Calu3 (cell line): ENCODE data around the gene PMPCA. TPM values are rescaled to one million over a fixed set of nuclear protein-coding genes. Genes with fewer than 3 reads are reported as not detected.
"Not testable (repeated sequence)": the region's sequence is repeated elsewhere in the genome, so short reads cannot be mapped to it uniquely, and the experiment has no call there.

Experiments used
- BruUV-seq: library from RNA; stranded (reverse); fragments of 400-500 nt; replicated peaks from 2 replicates; lab custom pipeline; 2021; lab: Mats Ljungman, UMichigan
- CTCF ChIA-PET: fragments of 300-600 bp; sonication (Branson Sonifier 250); formaldehyde crosslinking; loops from one replicate; lab custom pipeline; 2022; ENCODE audit warnings: antibody characterized with exemption; lab: Charles Lee
- DNase-seq: peaks from one replicate; pipeline ENCODE4 v3.0.0; 2022
- H3K27ac Mint-ChIP-seq: one replicate; pipeline ENCODE4 v1.8.0; 2022; ENCODE audit warnings: mixed read lengths; ENCODE audit not compliant: unreplicated experiment
- H3K27me3 Mint-ChIP-seq: one replicate; pipeline ENCODE4 v1.8.0; 2022; ENCODE audit warnings: mixed read lengths; ENCODE audit not compliant: unreplicated experiment
- H3K36me3 Mint-ChIP-seq: one replicate; pipeline ENCODE4 v1.8.0; 2022; ENCODE audit warnings: mild to moderate bottlenecking, moderate library complexity, mixed read lengths; ENCODE audit not compliant: insufficient read depth, unreplicated experiment
- H3K4me1 Mint-ChIP-seq: one replicate; pipeline ENCODE4 v1.8.0; 2022; ENCODE audit warnings: mild to moderate bottlenecking, low read depth, mixed read lengths; ENCODE audit not compliant: unreplicated experiment
- H3K4me3 Mint-ChIP-seq: one replicate; pipeline ENCODE4 v1.8.0; 2022; ENCODE audit warnings: mild to moderate bottlenecking, low read depth, moderate library complexity, mixed read lengths; ENCODE audit not compliant: unreplicated experiment
- H3K9me3 Mint-ChIP-seq: one replicate; pipeline ENCODE4 v1.8.0; 2022; ENCODE audit warnings: low read depth, mixed read lengths; ENCODE audit not compliant: unreplicated experiment
- CTCF ChIP-seq: fragments of 200-600 bp; IDR thresholded peaks from one replicate; pipeline ENCODE4 v1.8.0; 2022; ENCODE audit warnings: antibody characterized with exemption; ENCODE audit not compliant: unreplicated experiment
- intact Hi-C: fragments of 100-400 bp; cut with micrococcal nuclease; formaldehyde crosslinking; loops from one replicate; pipeline ENCODE4 v1.10.0; 2022; ENCODE audit not compliant: unreplicated experiment
- total RNA-seq: library from RNA; stranded (reverse); gene quantifications from 2 replicates; pipeline ENCODE4 v1.2.3, GENCODE V29; 2022

The PMPCA gene
- total RNA-seq, 1 experiment from 2014 or later: 44.0 TPM

- H3K36me3 Mint-ChIP-seq: peaks cover 33% of the 10 kb centered on the region
- DNase-seq: no peak
- H3K4me3 Mint-ChIP-seq: no peak overlapping the region
- H3K9me3 Mint-ChIP-seq: no peaks in the 10 kb centered on the region
- intact Hi-C loops: no loop called here
- no peaks in the 10 kb centered on the region for H3K4me1 Mint-ChIP-seq
- H3K27me3 Mint-ChIP-seq: no peaks in the 10 kb centered on the region
- BruUV-seq: no TSS peak
- H3K27ac Mint-ChIP-seq: no peak overlapping the region
- TF ChIP-seq CTCF: no peak
- CTCF ChIA-PET: no interaction called here
Measured at GRCh38 chr9:136421791-136422190, 11.3 kb downstream of the PMPCA start.

GRCh38 chr9:136422876-136423275 is 12.4 kb downstream of the PMPCA start:
- no TSS peak for BruUV-seq
- no peaks in the 10 kb centered on the region for H3K27me3 Mint-ChIP-seq
- intact Hi-C loops: no loop called here
- TF ChIP-seq CTCF: no peak
- no peak overlapping the region for H3K27ac Mint-ChIP-seq
- CTCF ChIA-PET: no interaction called here
- H3K4me3 Mint-ChIP-seq: no peak overlapping the region
- H3K36me3 Mint-ChIP-seq: peaks cover 37% of the 10 kb centered on the region
- no peaks in the 10 kb centered on the region for H3K4me1 Mint-ChIP-seq
- H3K9me3 Mint-ChIP-seq: no peaks in the 10 kb centered on the region
- no peak for DNase-seq

GRCh38 chr9:136423432-136424146 is 13.1 kb downstream of the PMPCA start:
- BruUV-seq: TSS peak; percentile 39
- CTCF ChIA-PET: no interaction called here

GRCh38 chr9:136424750-136425362 is 14.4 kb downstream of the PMPCA start:
- TF ChIP-seq CTCF: no peak
- CTCF ChIA-PET: no interaction called here
- no TSS peak for BruUV-seq

More at GRCh38 chr9:136423432-136424146, 13.1 kb downstream of the PMPCA start:
- Mint-ChIP-seq H3K27ac (no peak overlapping the region), H3K9me3 (no peaks in the 10 kb centered on the region), H3K4me3 (no peak overlapping the region), H3K4me1 (no peaks in the 10 kb centered on the region), H3K27me3 (no peaks in the 10 kb centered on the region), H3K36me3 (peaks cover 36% of the 10 kb centered on the region)
- no peak for TF ChIP-seq CTCF
- no peak for DNase-seq
- intact Hi-C loops: no loop called here

GRCh38 chr9:136425367-136425766 is 14.9 kb downstream of the PMPCA start:
- CTCF ChIA-PET, H3K4me1 Mint-ChIP-seq, BruUV-seq, DNase-seq, H3K27ac Mint-ChIP-seq, H3K4me3 Mint-ChIP-seq, intact Hi-C loops, H3K9me3 Mint-ChIP-seq, H3K27me3 Mint-ChIP-seq: not testable (repeated sequence)
- peaks cover 44% of the 10 kb centered on the region for H3K36me3 Mint-ChIP-seq

More at GRCh38 chr9:136424750-136425362, 14.4 kb downstream of the PMPCA start:
- Mint-ChIP-seq H3K9me3 (no peaks in the 10 kb centered on the region), H3K36me3 (peaks cover 39% of the 10 kb centered on the region), H3K27ac (no peak overlapping the region), H3K4me3 (no peak overlapping the region), H3K4me1 (no peaks in the 10 kb centered on the region), H3K27me3 (no peaks in the 10 kb centered on the region)
- DNase-seq: no peak
- intact Hi-C loops: no loop called here
